ENCODE data around the gene PCK1.

The PCK1 gene

DNA sequence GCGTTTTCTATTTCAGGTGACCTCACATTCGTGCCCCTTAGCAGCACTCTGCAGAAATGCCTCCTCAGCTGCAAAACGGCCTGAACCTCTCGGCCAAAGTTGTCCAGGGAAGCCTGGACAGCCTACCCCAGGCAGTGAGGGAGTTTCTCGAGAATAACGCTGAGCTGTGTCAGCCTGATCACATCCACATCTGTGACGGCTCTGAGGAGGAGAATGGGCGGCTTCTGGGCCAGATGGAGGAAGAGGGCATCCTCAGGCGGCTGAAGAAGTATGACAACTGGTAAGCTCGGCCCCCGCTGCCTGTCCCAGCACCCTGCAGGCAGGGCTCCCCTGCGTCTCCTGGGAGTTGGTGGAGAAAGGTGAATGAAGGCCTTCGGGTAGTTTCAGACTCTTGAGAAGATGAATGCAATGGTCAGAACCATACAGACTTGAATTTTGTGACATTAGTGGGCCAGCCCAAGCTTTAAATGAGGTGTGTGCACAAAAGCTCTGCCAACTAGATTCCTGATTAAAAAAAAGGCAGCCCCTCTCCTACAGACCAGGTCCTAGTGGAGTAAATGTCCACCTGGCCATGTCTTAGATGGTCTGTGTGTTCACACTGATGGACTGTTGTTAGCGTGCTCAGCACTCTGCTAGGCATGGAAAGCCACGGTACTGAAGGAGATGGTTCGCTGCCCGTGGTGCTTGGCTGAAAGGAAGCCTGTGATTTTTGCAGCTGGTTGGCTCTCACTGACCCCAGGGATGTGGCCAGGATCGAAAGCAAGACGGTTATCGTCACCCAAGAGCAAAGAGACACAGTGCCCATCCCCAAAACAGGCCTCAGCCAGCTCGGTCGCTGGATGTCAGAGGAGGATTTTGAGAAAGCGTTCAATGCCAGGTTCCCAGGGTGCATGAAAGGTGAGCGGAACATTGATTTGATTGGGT, 708 bp downstream of the PCK1 start:
- DNase-seq = no peak

DNA sequence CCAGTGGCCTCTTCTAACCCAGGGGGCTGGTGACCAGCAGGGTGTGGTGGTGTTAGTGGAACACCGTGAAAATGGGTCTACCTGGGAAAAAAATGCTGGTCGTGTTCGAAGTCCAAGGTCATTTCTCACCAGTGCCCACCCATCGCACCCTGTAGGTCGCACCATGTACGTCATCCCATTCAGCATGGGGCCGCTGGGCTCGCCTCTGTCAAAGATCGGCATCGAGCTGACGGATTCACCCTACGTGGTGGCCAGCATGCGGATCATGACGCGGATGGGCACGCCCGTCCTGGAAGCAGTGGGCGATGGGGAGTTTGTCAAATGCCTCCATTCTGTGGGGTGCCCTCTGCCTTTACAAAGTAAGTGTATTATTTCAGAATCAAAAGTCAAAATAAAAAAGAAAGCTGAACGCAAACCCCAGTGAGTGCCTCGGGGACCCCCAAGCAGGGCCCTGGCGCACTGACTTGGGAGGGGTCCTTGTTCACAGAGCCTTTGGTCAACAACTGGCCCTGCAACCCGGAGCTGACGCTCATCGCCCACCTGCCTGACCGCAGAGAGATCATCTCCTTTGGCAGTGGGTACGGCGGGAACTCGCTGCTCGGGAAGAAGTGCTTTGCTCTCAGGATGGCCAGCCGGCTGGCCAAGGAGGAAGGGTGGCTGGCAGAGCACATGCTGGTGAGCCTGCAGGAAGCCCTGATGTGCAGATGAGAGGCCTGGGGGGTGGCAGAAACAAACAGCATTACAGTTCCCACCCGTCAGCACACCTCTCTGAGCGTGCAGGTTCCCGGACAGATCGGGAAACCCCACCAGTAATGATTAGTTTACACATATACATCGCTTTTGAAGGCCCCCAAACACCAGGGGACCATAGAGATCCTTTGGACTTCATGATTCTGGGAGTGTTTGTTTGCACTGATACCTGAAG, 1.9 kb downstream of the PCK1 start:
- DNase-seq = no peak

DNA sequence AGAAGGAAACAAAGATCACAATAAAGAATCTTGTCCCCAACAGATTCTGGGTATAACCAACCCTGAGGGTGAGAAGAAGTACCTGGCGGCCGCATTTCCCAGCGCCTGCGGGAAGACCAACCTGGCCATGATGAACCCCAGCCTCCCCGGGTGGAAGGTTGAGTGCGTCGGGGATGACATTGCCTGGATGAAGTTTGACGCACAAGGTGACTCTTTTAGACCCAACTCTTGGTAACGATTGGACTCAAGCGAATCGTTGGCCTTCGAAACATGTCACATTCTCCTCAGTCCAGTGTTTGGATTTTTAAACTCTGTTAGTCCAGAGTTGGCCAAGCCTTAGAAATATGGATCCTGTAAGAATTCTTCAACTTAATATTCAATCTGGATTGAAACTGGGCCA, 2.6 kb downstream of the PCK1 start:
- DNase-seq = no peak

DNA sequence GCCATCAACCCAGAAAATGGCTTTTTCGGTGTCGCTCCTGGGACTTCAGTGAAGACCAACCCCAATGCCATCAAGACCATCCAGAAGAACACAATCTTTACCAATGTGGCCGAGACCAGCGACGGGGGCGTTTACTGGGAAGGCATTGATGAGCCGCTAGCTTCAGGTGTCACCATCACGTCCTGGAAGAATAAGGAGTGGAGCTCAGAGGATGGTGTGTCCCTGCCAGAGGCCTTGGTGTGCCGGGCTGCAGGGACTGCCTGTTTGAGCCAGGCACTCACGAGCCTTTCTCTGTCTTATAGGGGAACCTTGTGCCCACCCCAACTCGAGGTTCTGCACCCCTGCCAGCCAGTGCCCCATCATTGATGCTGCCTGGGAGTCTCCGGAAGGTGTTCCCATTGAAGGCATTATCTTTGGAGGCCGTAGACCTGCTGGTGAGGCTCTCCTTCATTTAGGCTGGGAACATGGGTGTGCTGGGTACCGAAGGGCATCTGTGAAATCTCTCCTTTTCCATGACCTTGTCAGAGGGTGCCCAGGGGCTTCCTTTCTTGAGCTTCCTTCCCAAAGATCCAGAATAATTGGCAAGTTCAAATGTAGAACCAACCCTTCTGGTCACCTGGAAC, 3.4 kb downstream of the PCK1 start:
- DNase-seq = no peak

DNA sequence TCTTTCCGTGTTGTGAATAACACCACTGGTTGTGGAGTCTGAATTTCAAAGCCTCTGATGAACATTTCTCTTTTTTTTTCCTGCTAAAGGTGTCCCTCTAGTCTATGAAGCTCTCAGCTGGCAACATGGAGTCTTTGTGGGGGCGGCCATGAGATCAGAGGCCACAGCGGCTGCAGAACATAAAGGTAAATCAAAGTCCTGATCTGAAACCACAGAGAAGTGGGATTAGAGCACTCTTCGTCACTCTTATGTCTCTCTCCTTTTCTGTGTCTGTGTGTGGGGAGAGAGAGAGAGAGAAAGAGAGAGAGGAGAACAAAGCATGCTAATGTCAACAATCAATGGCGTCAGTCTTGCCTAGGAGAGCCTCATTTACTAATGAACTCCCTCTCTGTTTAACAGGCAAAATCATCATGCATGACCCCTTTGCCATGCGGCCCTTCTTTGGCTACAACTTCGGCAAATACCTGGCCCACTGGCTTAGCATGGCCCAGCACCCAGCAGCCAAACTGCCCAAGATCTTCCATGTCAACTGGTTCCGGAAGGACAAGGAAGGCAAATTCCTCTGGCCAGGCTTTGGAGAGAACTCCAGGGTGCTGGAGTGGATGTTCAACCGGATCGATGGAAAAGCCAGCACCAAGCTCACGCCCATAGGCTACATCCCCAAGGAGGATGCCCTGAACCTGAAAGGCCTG, 4.2 kb downstream of the PCK1 start:
- DNase-seq = no peak

DNA sequence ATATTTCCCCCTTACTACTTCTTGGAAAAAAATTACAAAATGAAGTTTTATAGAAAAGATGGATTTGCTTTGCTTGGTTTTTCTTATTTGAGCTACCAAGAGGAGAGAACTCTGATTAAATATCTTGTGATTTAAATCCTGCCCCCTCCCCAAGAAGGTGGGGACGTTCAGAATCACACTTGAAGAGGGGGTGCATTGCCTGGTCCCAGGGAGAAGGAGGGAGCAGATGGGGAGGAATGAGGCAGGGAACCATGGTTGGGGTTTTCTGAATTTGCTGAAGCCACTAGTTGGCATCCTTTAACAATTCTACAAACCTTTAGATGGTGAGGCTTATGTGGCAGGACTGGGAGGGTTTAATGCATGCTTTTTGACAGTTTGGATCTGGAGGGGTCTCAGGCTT, 5.5 kb downstream of the PCK1 start:
- DNase-seq = no peak

DNA sequence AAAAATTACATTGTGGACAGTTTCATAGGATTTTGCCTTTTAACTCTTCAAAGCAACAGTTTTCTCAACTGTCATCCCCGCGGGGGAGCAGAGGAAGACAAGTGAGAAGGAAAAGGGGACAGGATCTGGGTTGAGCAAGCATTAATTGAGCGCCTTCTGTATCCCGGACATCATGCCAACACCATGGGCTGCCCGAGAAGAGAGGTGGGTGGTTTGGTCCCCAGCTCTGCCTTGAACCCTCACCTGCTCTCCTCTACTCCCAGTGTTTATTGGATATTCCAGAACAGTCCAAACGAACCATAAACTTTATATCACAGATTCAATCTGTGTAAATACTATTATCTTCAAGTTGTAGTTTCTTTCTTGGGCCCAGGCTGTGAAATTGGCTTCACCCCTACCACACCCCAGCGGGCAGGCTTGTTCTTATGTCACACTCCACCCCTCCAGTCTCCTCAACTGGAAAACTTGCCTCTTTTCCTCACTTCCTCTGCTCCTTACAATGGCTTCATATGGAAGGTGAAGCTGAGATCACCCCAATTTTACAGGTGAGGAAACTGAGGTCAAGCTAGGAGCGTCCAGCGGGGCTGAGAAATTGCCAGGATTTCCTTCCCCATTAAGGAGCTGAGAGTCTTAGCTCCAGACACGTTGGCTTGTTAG, 6.0 kb downstream of the PCK1 start:
- no peak for DNase-seq

DNA sequence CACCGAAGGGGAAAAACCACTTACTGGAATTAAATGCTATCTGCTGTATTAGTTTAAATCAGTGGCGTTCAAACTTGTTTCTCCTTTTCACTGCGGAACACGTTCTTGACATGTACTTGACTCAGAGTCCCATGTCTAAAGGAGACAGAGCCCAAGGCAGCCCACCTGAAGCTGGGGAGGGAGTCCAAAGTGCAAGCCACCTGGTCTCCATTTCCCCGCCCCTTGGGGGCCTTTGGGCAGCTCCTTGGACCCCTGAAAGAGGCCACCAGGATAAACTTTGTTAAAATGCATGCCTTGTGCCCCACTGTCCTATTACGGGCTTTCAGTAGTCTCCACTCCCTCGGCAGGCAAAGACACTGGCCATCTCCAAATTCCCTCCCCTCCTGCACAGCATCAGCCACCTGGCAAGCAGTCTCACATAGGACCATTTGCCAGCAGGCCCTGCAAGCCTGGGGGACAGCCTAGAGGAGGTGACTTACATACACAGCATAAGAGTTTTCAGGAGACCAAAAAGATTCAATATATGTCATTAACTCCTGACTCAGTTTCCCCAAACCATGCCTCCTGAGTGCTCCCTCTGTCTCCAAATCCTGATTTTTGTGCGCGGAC, 6.7 kb downstream of the PCK1 start:
- no peak for DNase-seq

DNA sequence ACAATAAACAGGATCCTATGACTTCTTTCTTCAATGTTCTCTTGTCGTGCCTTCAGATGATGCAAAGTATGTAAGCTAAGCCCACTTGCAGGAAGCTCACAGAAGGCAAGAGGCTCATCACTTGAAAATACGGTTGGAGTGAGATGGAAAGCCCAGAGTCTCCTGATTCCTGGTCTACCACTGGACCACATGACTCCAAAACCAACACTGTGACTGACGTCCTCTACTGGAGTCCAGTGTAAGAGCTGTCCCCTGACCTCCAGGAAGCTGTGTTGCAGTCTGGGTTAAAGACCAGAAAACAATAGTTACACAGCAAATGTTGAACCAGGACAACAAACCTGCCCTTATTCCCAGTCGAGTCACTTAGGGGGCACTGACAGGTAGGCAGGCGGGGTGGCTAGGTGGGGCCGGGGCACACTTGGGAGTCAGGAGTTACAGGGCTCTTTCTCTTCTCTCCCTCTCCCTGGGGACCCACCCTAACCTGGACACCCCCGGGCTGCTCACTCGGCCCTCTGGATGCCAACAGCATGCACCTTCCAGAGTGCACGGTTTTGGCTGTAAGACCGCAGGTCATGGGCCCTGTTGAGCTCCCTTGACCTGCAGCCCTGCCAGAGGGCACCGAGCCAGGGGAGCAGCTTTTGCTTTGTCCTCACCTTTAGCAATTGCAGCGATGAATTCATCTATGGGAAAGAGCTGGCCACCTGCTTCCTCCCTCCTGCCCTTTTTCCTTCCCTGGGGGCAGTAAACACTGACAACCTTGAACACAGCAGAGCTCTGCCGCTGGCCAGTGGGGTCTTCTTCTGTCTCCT, 7.4 kb downstream of the PCK1 start:
- no peak for DNase-seq

DNA sequence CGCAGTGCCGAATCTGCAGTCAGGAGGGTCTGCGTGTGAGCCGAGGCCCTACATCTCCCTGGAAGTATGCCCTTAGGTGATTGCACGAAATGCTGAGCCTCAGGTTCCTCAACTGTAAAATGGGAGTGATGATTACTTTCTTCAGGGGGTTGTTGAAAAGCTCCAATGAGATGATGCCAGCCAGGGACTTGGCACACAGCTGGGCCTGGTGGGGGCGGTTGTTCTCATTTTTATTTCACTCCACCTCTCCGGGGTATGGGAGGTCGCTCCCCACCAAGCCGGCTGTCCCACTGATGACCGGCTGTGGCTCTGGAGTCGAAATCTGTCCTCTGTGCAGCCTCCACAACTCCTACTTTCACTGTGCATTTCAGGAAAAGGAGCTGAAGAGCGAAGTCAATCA, 8.1 kb downstream of the PCK1 start:
- DNase-seq = no peak

DNA sequence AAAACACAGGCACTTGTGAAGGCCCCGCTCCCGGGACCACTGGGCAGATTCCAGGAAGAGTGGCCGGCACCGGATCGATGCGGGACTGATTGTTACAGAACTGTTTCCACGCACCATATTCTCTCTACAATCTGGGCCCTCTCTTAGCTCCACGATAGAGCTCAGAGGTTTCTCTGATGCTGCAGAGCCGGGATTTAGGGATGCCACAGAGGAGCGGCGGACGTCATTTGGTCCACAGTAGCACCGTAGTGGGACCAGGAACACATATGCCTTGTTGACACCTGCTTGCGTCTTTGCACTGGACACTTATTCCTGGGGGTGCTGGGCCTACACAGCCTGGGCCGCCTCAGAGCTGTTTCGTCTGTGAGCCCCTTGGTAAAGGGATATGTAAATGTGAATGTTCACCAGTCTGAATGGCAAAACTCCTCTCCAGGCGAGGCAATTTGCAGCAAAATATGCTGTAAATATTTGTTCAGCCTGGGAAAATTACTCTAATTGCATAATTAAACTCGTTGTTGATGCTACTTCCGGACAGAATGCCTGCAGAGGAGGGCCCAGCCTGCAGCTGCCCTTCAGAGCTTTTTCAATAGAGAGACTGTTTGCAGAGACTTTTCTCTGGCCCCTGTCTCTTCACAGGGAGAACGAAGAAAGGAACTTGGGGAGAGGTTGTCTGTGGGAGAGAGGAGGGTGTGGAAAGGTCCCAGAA, 9.4 kb downstream of the PCK1 start:
- DNase-seq = no peak

DNA sequence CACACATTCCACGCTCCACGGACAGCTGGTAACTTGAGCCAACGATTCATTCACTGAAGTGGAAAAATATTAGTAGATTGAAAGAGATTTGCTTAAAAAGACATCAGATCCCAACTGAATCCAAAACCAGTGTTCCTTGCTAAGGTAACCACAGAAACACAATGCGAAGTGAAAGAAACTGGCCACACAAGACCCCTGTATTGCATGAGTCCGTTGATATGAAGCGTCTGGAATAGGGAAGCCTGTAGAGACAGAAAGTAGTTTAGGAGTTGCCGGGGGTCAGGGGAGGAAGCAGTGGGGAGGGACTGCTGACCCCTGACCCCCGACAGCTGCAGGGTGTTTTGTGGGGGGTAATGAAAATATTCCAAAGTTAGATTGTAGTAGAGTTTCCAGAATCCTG, 10.0 kb downstream of the PCK1 start:
- no peak for DNase-seq

DNA sequence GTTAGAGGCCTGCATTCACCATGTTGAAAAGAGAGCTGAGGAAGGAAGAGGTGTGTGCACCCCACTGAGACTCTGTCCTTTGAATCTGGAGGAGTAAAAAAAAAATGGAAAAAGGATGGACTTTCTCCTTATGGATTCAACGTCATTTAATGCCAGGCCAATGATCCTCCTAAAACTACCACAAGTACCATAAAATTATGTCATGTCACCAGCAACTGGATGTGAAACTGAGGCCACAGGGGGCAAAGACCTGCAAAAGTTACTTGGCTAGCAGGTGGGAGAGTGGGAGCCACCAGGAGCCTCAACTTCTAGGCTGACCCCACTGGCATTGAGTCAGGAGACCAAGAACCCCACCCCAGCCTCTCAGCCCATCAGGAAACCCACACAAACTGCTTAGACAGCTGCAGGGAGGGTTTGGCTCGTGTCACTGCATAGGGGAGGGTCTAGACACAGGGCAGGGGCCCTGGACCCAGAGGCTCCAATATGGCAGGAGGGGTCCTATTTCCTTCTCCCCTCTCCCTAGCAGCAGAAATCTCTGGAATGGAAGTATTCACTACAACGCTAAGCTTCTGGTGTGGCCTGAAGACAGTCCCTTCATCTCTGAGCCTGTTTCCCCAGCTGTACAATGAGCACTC, 11.0 kb downstream of the PCK1 start:
- no peak for DNase-seq

DNA sequence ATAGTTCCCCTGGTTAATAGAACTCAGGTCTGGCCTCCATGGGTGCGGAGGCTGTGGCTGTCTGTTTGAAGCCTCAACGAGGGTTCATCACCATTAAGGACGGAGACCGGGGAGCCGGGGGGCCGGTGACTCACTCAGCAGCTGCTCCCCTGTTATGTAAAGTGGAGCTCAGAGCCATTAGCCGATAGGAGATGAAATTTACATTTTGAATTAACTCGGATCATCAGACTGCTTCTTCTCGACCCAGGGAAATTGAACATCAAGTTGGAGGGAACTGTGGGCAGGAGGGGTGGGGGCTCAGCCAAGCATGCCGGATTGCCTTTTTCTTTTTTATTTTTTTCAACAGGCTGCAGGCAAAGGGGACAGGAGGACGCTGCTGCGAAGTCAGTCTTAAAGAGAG, 12.3 kb downstream of the PCK1 start:
- no peak for DNase-seq

DNA sequence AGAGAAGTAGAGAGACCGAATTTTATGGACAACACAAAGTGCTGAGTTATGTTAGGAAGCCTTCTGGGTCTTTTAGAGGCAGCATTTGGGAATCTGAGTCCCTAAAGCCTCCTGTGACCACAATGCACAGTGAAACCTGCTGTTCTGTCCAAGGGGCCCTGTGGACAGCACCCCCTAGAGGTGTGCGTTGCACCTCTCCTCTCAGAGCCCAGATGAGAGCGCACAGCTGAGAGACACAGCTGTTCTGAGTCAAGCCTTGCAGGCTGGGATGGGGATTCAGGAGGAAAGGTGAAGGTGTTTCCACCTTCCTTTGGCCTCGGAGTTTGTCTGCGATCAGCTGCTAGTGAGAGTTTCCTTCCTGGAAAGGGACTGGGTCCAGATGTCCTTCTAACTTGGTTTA, 13.0 kb downstream of the PCK1 start:
- no peak for DNase-seq

DNA sequence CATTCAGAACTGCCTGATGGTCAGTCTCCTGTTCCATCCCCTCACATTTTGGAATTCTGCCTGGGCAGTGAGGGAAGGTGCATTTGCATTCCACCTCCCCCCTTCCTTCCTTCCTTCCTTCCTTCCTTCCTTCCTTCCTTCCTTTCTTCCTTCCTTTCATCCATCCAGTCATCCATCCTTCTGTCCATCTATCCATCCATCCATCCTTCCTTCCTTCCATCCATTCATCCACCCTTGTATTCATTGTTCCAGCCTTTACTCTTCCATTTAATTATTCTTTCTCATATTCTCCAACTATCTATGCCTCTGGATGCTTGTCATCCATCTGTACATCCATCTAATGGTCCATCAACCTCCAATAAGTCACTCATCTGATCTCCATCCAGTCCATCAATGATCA, 14.0 kb downstream of the PCK1 start:
- no peak for DNase-seq

DNA sequence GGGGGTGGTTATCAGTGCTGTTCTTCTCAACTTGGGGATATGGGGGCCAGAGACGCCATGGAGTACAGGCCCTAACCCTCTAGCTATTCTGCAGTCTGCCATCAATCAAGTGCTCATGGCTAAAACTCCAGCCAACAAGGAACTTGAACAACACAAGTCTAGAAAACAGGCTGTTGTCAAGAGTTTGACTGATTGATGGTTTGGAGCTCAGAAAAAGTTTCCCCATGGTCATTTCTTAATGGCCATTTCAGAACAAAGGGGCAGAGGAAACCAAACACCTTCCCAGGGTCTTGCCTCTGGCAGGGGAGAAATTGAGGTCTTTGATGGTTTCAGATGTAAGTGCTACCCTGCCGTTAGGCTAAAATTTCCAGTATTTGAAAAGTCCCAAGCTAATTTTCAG, 15.1 kb downstream of the PCK1 start:
- no peak for DNase-seq

DNA sequence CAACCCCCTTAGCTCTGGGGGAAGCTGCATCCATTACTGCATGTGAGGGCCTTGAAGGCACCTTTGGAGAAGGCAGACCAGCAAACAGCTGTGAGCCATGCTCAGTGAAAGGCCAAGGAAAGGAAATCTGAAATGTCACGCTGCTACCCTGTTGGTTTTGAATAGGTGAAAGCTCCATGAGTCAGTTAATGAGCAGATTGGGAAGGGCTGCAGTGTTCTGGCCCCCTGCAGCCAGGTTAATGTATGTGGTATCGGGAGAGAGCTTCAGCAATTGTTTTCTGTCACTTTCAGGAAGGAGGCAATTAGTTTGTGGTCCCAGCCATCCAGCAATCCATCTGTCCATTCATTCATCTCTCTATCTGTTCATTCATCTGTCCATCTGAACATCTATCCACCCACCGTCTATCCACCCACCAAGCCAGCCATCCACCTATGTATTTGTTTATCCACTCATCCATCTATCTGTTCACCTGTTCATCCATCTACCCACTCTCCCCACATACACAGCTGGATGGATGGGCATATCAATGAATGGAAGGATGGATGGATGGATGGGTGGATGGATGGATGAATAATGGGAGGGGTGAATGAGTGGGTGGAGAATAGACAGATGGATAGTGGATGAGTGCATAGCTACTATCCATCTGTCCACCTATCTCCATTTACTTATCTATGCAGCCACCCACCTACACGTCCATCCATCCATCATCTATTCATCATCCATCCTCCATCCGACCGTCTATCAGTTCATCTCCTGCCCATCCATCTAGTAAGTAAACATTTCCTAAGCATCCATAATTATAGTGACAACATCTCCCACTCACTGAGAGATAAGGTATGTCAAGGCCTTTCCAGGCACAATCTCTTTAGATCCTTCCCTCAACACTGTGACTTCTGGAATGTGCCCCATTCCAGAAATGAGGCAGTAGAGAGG, 16.0 kb downstream of the PCK1 start:
- no peak for DNase-seq
